GM12873 (cell line): Measurements from ENCODE around the gene TSPEAR.

Experiments
- CTCF ChIP-seq: IDR thresholded peaks from 2 replicates; pipeline ENCODE4 v1.5.1; 2012; ENCODE audit warnings: low read depth, mild to moderate bottlenecking, moderate library complexity, low read length, control low read depth; ENCODE audit not compliant: insufficient read depth; ENCODE audit errors: missing control alignments

TSPEAR gene

GRCh38 chr21:44539991-44540666, 171.2 kb downstream of the TSPEAR start, which contains the start of gene KRTAP10-1:
KRTAP10-1 (minus strand) TSS chr21:44540195; CDS start chr21:44540150, 45 bp downstream.
- TF ChIP-seq CTCF: no peak

GRCh38 chr21:44539046-44539445, 172.3 kb downstream of the TSPEAR start:
- TF ChIP-seq CTCF: no peak

GRCh38 chr21:44537930-44538911, 173.2 kb downstream of the TSPEAR start:
- no peak for TF ChIP-seq CTCF

- no peak for TF ChIP-seq CTCF
These were observed 175.4 kb downstream of the TSPEAR start for GRCh38 chr21:44535963-44536362.

GRCh38 chr21:44534688-44535087, 176.7 kb downstream of the TSPEAR start:
- no peak for TF ChIP-seq CTCF

GRCh38 chr21:44533891-44534627, 177.3 kb downstream of the TSPEAR start:
- no peak for TF ChIP-seq CTCF
